BJ (cell line): ENCODE measurements around the gene BARHL1. TPM values are rescaled to one million over a fixed set of nuclear protein-coding genes. Genes with fewer than 3 reads are reported as not detected.

Experiments
- CTCF ChIA-PET: fragments of 350-600 bp; formaldehyde crosslinking; extraction: SDS; loops from one replicate; lab custom pipeline; 2021; ENCODE audit warnings: antibody characterized with exemption, inconsistent platforms; lab: Yijun Ruan, JAX
- POLR2A ChIA-PET: fragments of 300-600 bp; sonication (Branson Sonifier 250); formaldehyde crosslinking; extraction: SDS; loops from one replicate; lab custom pipeline; 2021; ENCODE audit warnings: antibody characterized with exemption; lab: Charles Lee
- DNase-seq: peaks from one replicate; pipeline ENCODE4 v3.0.0-alpha.2; 2011; ENCODE audit warnings: low read depth
- H3K27me3 ChIP-seq: 2 replicates; pipeline ENCODE4 v1.6.0; 2011; ENCODE audit warnings: low read length; ENCODE audit not compliant: control insufficient read depth, insufficient read depth
- H3K36me3 ChIP-seq: 2 replicates; pipeline ENCODE4 v1.5.1; 2011; ENCODE audit warnings: low read length; ENCODE audit not compliant: control insufficient read depth, insufficient read depth
- H3K4me3 ChIP-seq: 2 replicates; pipeline ENCODE4 v1.5.1; 2011; ENCODE audit warnings: low read depth, mild to moderate bottlenecking, control low read depth, low read length
- CTCF ChIP-seq: IDR thresholded peaks from 2 replicates; pipeline ENCODE4 v1.5.1; 2011; ENCODE audit warnings: low read depth, mild to moderate bottlenecking, control low read depth, inconsistent platforms, low read length, moderate library complexity; ENCODE audit not compliant: insufficient read depth
- polyA plus RNA-seq: library from polyadenylated mRNA; depleted of rRNA; stranded (reverse); fragments of >200 nt; gene quantifications from 2 replicates; pipeline ENCODE4 v1.2.3, GENCODE V29; 2011

The BARHL1 gene
- polyA plus RNA-seq, 1 experiment, result not detected

- no peak for TF ChIP-seq CTCF
- H3K27me3 ChIP-seq, result peaks cover 8% of the 10 kb centered on the region
- no peak for DNase-seq
- H3K4me3 ChIP-seq, result no peak overlapping the region
- ChIA-PET CTCF (no interaction called here), POLR2A (no interaction called here)
- no peaks in the 10 kb centered on the region for H3K36me3 ChIP-seq
These were observed 43.3 kb upstream of the BARHL1 start for GRCh38 chr9:132539096-132539495.

DNA sequence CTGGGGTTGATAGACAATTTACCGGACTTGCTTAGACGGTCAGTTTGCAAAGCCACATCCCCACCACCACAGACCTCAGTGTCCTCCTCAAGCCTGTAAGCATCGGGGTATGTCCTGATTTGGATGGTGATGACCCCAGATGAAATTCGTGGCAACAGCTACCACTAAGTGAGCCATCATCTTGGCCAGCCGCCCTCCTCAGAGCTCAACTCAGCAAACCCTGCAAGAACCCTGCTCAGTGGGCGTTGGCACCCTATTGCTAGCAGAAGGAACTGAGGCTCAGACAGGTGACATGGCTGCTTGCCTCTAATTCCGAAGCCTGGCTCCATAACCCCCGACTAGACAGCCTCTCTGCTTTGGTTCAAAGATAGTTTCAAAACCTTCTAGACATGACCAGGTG lies 41.4 kb upstream of the BARHL1 start:
- ChIA-PET CTCF (no interaction called here), POLR2A (no interaction called here)
- H3K4me3 ChIP-seq, result no peak overlapping the region
- H3K36me3 ChIP-seq, result no peaks in the 10 kb centered on the region
- DNase-seq, result no peak
- TF ChIP-seq CTCF, result no peak
- peaks cover 8% of the 10 kb centered on the region for H3K27me3 ChIP-seq

DNA sequence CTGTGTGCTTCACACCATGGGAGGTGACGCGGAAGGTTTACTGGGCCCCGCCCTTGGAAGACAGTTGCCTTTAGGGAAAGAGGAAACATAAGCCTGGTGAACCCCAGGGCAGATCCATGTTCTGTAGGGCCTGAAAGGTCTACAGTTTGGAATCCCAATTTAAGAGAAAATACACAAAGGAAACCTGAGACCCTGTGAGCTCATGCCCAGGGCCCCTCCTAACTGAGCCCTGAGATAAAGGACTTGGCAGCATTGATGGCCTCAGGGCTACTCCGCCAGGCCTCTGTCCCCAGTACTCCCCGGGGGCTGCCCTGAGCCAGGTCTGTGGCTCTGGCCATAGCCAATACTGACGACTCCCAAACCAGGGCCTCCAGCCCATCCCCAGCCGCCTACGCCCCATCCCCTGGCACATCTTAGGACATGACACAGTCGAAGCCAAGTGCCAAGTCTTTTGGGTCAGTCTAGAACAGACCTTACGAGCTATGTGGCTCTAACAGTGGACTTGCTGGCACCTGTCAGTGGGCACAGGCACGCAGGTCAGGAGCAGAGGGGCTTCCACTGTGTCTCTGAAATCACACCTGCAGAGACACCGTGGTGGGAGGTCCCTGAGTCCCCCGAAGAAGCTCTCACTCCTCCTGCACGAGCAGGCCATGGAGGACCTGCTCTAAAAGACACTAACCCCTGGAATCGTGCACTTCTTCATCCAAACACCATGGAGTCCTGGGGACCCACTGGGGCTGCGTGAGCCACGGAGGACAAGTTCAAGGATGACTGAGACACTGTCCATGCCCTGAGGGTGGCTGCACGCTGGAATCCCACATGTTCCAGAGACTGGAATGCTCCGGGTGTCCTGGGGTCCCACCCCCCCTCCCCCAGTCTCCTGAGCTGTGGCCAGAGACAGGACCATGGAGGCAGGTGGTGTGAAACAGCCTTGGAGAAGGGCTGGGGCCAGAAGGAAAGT lies 40.3 kb upstream of the BARHL1 start:
- H3K27me3 ChIP-seq, result peaks cover 8% of the 10 kb centered on the region
- CTCF ChIA-PET, result no interaction called here
- no peak for TF ChIP-seq CTCF

DNA sequence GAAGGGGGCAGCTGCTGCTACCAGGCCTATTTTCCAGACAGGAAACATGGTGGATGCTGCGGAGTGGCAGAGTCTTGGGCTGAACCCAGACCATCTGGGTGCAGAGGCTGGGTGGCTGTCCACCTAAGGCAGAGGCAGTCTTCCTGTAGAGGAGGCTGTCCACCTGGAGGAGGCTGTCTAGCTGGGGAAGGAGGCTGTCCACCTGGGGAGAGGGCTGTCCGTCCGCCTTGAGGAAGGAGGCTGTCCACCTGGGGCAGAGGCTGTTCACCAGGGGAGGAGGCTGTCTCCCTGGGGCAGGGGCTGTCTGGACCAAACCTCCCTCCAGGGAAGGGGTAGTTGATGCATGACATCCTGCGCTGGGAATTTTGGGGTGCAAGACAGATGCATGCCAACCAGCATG lies 39.2 kb upstream of the BARHL1 start:
- Histone ChIP-seq H3K36me3 (no peaks in the 10 kb centered on the region), H3K4me3 (no peak overlapping the region), H3K27me3 (peaks cover 8% of the 10 kb centered on the region)
- ChIA-PET POLR2A (no interaction called here), CTCF (no interaction called here)
- no peak for DNase-seq
- TF ChIP-seq CTCF, result no peak

More for the DNA sequence above, 40.3 kb upstream of the BARHL1 start:
- H3K36me3 ChIP-seq, result no peaks in the 10 kb centered on the region
- DNase-seq, result no peak
- H3K4me3 ChIP-seq, result no peak overlapping the region
- POLR2A ChIA-PET, result no interaction called here

- TF ChIP-seq CTCF, result no peak
- ChIA-PET POLR2A (no interaction called here), CTCF (no interaction called here)
- no peak for DNase-seq
- Histone ChIP-seq H3K4me3 (no peak overlapping the region), H3K36me3 (no peaks in the 10 kb centered on the region), H3K27me3 (peaks cover 8% of the 10 kb centered on the region)
These were observed 38.4 kb upstream of the BARHL1 start for GRCh38 chr9:132543960-132544359.
